Stimulated activated CD4-positive, alpha-beta T cell treated with anti-CD3 and anti-CD28 coated beads, TNF-alpha, amount 100 ng/mL, for 24 hours (primary cell): ENCODE data around the gene UBL4A.

Experiments
- DNase-seq, 3 experiments: peaks; one replicate each; pipeline ENCODE4 v3.0.0-alpha.2; 2020; ENCODE audit warnings: low read depth in 3 of 3

The UBL4A gene

GRCh38 chrX:154463611-154464220, 22.7 kb downstream of the UBL4A start:
- no peak for DNase-seq

- DNase-seq, result no peak
Measured at GRCh38 chrX:154462396-154462795, 24.0 kb downstream of the UBL4A start.

GRCh38 chrX:154460326-154460725, 26.1 kb downstream of the UBL4A start:
- no peak for DNase-seq

- no peak for DNase-seq
Measured at GRCh38 chrX:154459832-154460231, 26.6 kb downstream of the UBL4A start.

- DNase-seq, result no peak
Measured at GRCh38 chrX:154458954-154459778, 27.2 kb downstream of the UBL4A start.

GRCh38 chrX:154458116-154458953, 28.1 kb downstream of the UBL4A start, which contains the start of gene PLXNA3:
Gene PLXNA3, plus strand, starts transcription at chrX:154458281. Its CDS starts 1,903 bp downstream, at chrX:154460184.
- DNase-seq, result peak in 2 of 3 experiments; percentile 33 to 50

- DNase-seq, result peak in 1 of 3 experiments; percentile 37
Measured at GRCh38 chrX:154457491-154458115, 28.8 kb downstream of the UBL4A start.

GRCh38 chrX:154452823-154453222, 33.6 kb downstream of the UBL4A start:
- DNase-seq, result no peak

- DNase-seq, result no peak
Measured at GRCh38 chrX:154450312-154450711, 36.1 kb downstream of the UBL4A start.

GRCh38 chrX:154449618-154450017, 36.8 kb downstream of the UBL4A start:
- no peak for DNase-seq

GRCh38 chrX:154448484-154448883, 37.9 kb downstream of the UBL4A start:
- no peak for DNase-seq

- no peak for DNase-seq
Measured at GRCh38 chrX:154446430-154446829, 40.0 kb downstream of the UBL4A start.

GRCh38 chrX:154445776-154446175, 40.6 kb downstream of the UBL4A start:
- no peak for DNase-seq

GRCh38 chrX:154444755-154445246, 41.6 kb downstream of the UBL4A start:
- no peak for DNase-seq

- DNase-seq, result peak; percentile 32 to 72 (median 55)
Measured at GRCh38 chrX:154443992-154444754, 42.2 kb downstream of the UBL4A start, which contains the start of gene FAM50A. Gene FAM50A, plus strand, starts transcription at chrX:154444141. Its CDS starts 95 bp downstream, at chrX:154444236.

- DNase-seq, result no peak
Measured at GRCh38 chrX:154443479-154443910, 42.9 kb downstream of the UBL4A start.

GRCh38 chrX:154441984-154442707, 44.3 kb downstream of the UBL4A start:
- no peak for DNase-seq

- DNase-seq, result no peak
Measured at GRCh38 chrX:154441564-154441963, 44.9 kb downstream of the UBL4A start.

GRCh38 chrX:154440623-154441357, 45.6 kb downstream of the UBL4A start:
- no peak for DNase-seq
